ENCODE data around the gene TACC3. TPM values are rescaled to one million over a fixed set of nuclear protein-coding genes. Genes with fewer than 3 reads are reported as not detected.
A peak's percentile ranks its signal among the peaks of the same experiment; 100 is the strongest.

The TACC3 gene
- total and polyA plus RNA-seq, 2 donors (not counting 1 experiment from before 2014, with no cell fraction given): 7.3 to 10.2 TPM

DNA sequence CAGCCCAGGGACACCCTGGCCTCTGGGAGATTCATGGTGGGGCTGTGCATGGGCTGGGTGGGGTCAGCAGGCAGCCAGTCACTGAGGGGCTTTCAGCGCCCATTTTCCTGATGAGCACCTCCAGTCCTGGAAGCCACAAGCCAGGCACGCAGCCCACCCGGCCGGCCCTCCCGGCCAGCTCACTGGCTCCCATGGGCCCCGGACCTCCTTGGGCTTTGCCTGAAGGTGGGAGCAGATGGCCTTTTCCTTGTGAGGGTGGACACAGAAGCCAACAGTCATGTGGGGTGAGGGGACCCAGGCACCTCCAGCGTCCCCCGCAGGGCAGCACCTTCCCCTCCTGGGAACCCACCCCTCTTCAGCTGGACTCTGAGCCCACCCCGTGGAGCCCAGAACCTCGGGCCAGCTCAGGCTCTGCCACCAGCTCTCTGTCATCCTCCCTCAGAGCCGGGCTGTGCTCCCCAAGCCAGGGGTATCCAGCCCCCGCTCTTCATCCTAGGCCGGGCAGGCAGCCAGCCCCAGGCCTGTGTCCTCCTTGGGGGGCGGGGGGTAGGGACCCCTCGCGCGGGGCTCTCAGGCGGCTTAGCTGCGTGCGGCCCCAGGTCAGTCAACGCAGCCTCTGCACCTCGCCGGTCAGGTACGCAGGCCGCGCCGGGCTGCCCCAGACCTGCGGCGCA lies 71.0 kb downstream of the TACC3 start:
- DNase-seq (ENCODE audit: low read depth in 2 of 2): no peak
- no peak overlapping the region for H3K27ac ChIP-seq (ENCODE audit: insufficient read depth, low read length)
- no peaks in the 10 kb centered on the region for H3K4me1 ChIP-seq (ENCODE audit: control insufficient read depth, extremely low read depth, insufficient read depth, low read length)
- H3K9me3 ChIP-seq (ENCODE audit: control insufficient read depth, insufficient read depth, low read depth, low read length): no peaks in the 10 kb centered on the region
- H2AFZ ChIP-seq (ENCODE audit: low read length): no peak overlapping the region
- H3K4me3 ChIP-seq (replicated peaks in 1 of 4; ENCODE audit: control extremely low read depth in 1 of 4, insufficient read depth in 1 of 4, low read depth in 3 of 4, low read length in 4 of 4): no peak overlapping the region
- no peak overlapping the region for H3K9ac ChIP-seq (ENCODE audit: insufficient read depth, low read length)
- no peaks in the 10 kb centered on the region for H3K36me3 ChIP-seq (ENCODE audit: control insufficient read depth, insufficient read depth, low read length)
- H4K20me1 ChIP-seq (ENCODE audit: control insufficient read depth, extremely low read depth, insufficient read depth, low read length): no peaks in the 10 kb centered on the region
- H3K4me2 ChIP-seq (ENCODE audit: extremely low read depth, insufficient read depth, low read length): no peak overlapping the region
- no peaks in the 10 kb centered on the region for H3K79me2 ChIP-seq (ENCODE audit: control insufficient read depth, insufficient read depth, low read length)
- peaks cover 21% of the 10 kb centered on the region for H3K27me3 ChIP-seq (ENCODE audit: control insufficient read depth, insufficient read depth, low read length)
- TF ChIP-seq, protein P1, sequence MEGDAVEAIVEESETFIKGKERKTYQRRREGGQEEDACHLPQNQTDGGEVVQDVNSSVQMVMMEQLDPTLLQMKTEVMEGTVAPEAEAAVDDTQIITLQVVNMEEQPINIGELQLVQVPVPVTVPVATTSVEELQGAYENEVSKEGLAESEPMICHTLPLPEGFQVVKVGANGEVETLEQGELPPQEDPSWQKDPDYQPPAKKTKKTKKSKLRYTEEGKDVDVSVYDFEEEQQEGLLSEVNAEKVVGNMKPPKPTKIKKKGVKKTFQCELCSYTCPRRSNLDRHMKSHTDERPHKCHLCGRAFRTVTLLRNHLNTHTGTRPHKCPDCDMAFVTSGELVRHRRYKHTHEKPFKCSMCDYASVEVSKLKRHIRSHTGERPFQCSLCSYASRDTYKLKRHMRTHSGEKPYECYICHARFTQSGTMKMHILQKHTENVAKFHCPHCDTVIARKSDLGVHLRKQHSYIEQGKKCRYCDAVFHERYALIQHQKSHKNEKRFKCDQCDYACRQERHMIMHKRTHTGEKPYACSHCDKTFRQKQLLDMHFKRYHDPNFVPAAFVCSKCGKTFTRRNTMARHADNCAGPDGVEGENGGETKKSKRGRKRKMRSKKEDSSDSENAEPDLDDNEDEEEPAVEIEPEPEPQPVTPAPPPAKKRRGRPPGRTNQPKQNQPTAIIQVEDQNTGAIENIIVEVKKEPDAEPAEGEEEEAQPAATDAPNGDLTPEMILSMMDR (conservative IDR thresholded peaks at IDR 0.05 in 1 of 2, IDR thresholded peaks at IDR 0.05 in 1 of 2; ENCODE audit: low read depth in 1 of 2, low read length in 2 of 2): no peak
- TF ChIP-seq EZH2 (IDR thresholded peaks at IDR 0.05; ENCODE audit: low read length, missing control alignments): no peak

DNA sequence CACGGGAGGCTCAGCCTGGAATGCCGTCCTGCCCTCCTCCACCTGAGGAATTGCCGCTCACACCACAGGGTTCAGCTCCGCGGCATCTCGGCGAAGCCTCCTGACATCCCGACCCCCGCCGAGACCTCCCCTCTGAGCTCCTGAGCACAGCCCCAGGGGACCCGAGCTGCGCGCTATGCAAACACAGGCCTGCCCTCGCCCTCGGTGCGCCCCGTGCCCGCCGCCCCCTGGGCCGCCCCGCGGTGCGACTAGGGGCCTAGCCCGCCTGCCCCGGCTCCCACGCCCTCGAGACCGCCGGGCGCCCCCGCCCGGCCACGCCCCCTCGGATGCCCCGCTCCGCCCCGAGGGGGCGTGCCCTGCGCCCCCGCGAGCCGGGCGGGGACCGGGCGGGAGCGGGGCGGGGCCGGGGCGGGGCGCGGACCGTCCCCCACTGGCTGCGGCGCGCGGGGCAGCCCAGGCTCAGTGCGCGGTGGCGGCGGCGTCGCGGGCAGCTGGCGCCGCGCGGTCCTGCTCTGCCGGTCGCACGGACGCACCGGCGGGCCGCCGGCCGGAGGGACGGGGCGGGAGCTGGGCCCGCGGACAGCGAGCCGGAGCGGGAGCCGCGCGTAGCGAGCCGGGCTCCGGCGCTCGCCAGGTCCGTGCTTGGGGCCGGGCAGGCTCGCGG lies 71.6 kb downstream of the TACC3 start, which contains the start of gene FGFR3:
TSS of gene FGFR3 (plus strand) at position 462 of the 664 bp plus-strand sequence. CDS start 642 bp downstream, outside the sequence.
- H3K4me1 ChIP-seq (ENCODE audit: control insufficient read depth, extremely low read depth, insufficient read depth, low read length): no peaks in the 10 kb centered on the region
- TF ChIP-seq, protein P1 (conservative IDR thresholded peaks at IDR 0.05 in 1 of 2, IDR thresholded peaks at IDR 0.05 in 1 of 2; ENCODE audit: low read depth in 1 of 2, low read length in 2 of 2): no peak
- no peak for TF ChIP-seq EZH2 (IDR thresholded peaks at IDR 0.05; ENCODE audit: low read length, missing control alignments)
- no peaks in the 10 kb centered on the region for H3K36me3 ChIP-seq (ENCODE audit: control insufficient read depth, insufficient read depth, low read length)
- H3K4me3 ChIP-seq (replicated peaks in 1 of 4; ENCODE audit: control extremely low read depth in 1 of 4, insufficient read depth in 1 of 4, low read depth in 3 of 4, low read length in 4 of 4): peak within 1 kb of the TSS in 2 of 4 experiments; percentile 23 to 38
- H3K9me3 ChIP-seq (ENCODE audit: control insufficient read depth, insufficient read depth, low read depth, low read length): no peaks in the 10 kb centered on the region
- no peak within 1 kb of the TSS for H3K27ac ChIP-seq (ENCODE audit: insufficient read depth, low read length)
- H3K79me2 ChIP-seq (ENCODE audit: control insufficient read depth, insufficient read depth, low read length): no peaks in the 10 kb centered on the region
- peak within 1 kb of the TSS; percentile 44 for H3K4me2 ChIP-seq (ENCODE audit: extremely low read depth, insufficient read depth, low read length)
- no peaks in the 10 kb centered on the region for H4K20me1 ChIP-seq (ENCODE audit: control insufficient read depth, extremely low read depth, insufficient read depth, low read length)
- DNase-seq (ENCODE audit: low read depth in 2 of 2): peak in 1 of 2 donors; percentile 10
- H2AFZ ChIP-seq (ENCODE audit: low read length): no peak within 1 kb of the TSS
- H3K9ac ChIP-seq (ENCODE audit: insufficient read depth, low read length): no peak within 1 kb of the TSS
- H3K27me3 ChIP-seq (ENCODE audit: control insufficient read depth, insufficient read depth, low read length): peaks cover 21% of the 10 kb centered on the region

DNA sequence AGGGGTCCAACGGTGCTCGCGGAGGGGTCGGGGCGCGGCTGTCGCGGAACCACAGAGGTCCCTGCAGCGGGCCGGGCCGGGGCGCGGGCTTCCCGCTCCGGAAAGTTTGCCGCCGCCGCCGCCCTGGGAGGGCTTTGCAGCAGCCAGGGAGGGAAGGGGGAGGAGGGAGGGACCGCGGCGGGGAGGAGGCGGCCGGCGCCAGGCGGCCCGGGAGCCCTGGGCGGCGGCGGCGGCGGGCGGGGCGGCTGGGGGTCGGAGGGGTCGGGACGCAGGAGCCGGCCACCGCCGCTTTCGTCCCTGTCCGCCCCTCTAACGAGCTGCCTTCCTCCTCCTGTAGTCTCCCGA lies 72.1 kb downstream of the TACC3 start:
- Histone ChIP-seq H3K4me2 (ENCODE audit: extremely low read depth, insufficient read depth, low read length) (peak overlapping the region; percentile 44), H3K4me1 (ENCODE audit: control insufficient read depth, extremely low read depth, insufficient read depth, low read length) (no peaks in the 10 kb centered on the region), H3K27ac (ENCODE audit: insufficient read depth, low read length) (no peak overlapping the region), H3K9me3 (ENCODE audit: control insufficient read depth, insufficient read depth, low read depth, low read length) (no peaks in the 10 kb centered on the region), H2AFZ (ENCODE audit: low read length) (no peak overlapping the region), H3K27me3 (ENCODE audit: control insufficient read depth, insufficient read depth, low read length) (peaks cover 21% of the 10 kb centered on the region), H4K20me1 (ENCODE audit: control insufficient read depth, extremely low read depth, insufficient read depth, low read length) (no peaks in the 10 kb centered on the region), H3K4me3 (replicated peaks in 1 of 4; ENCODE audit: control extremely low read depth in 1 of 4, insufficient read depth in 1 of 4, low read depth in 3 of 4, low read length in 4 of 4) (peak overlapping the region in 2 of 4 experiments; percentile 23 to 38), H3K79me2 (ENCODE audit: control insufficient read depth, insufficient read depth, low read length) (no peaks in the 10 kb centered on the region), H3K36me3 (ENCODE audit: control insufficient read depth, insufficient read depth, low read length) (no peaks in the 10 kb centered on the region), H3K9ac (ENCODE audit: insufficient read depth, low read length) (no peak overlapping the region)
- peak in 1 of 2 donors; percentile 12 for DNase-seq (ENCODE audit: low read depth in 2 of 2)
- TF ChIP-seq, protein P1 (conservative IDR thresholded peaks at IDR 0.05 in 1 of 2, IDR thresholded peaks at IDR 0.05 in 1 of 2; ENCODE audit: low read depth in 1 of 2, low read length in 2 of 2): no peak
- TF ChIP-seq EZH2 (IDR thresholded peaks at IDR 0.05; ENCODE audit: low read length, missing control alignments): no peak

Measured in fibroblast of lung (primary cell).